Epidermal melanocyte (primary cell): Measurements from ENCODE around the gene CDK19.
"Not testable (repeated sequence)": the region's sequence is repeated elsewhere in the genome, so short reads cannot be mapped to it uniquely, and the experiment has no call there.

Experiments used
- DNase-seq: peaks from one replicate; pipeline ENCODE4 v3.0.0; 2011; ENCODE audit warnings: low spot score; ENCODE audit not compliant: insufficient read length

CDK19 gene

GRCh38 chr6:110622912-110623578, 192.2 kb downstream of the CDK19 start:
- DNase-seq, result no peak

GRCh38 chr6:110621061-110621460, 194.2 kb downstream of the CDK19 start:
- no peak for DNase-seq

GRCh38 chr6:110620065-110620464, 195.2 kb downstream of the CDK19 start:
- no peak for DNase-seq

- DNase-seq, result no peak
These were observed 195.9 kb downstream of the CDK19 start for GRCh38 chr6:110619275-110619908.

- no peak for DNase-seq
These were observed 196.5 kb downstream of the CDK19 start for GRCh38 chr6:110618591-110619267.

- DNase-seq, result no peak
These were observed 198.2 kb downstream of the CDK19 start for GRCh38 chr6:110617057-110617456.

GRCh38 chr6:110615722-110616121, 199.5 kb downstream of the CDK19 start:
- no peak for DNase-seq

- no peak for DNase-seq
These were observed 200.7 kb downstream of the CDK19 start for GRCh38 chr6:110614586-110614985.

- DNase-seq, result no peak
These were observed 201.2 kb downstream of the CDK19 start for GRCh38 chr6:110614106-110614505.

- no peak for DNase-seq
These were observed 201.9 kb downstream of the CDK19 start for GRCh38 chr6:110613356-110613755.

- DNase-seq, result no peak
These were observed 203.0 kb downstream of the CDK19 start for GRCh38 chr6:110612298-110612697.

- DNase-seq, result no peak
These were observed 206.2 kb downstream of the CDK19 start for GRCh38 chr6:110609101-110609500.

- DNase-seq, result no peak
These were observed 207.1 kb downstream of the CDK19 start for GRCh38 chr6:110608151-110608550.

GRCh38 chr6:110606151-110606550, 209.1 kb downstream of the CDK19 start:
- no peak for DNase-seq

GRCh38 chr6:110600640-110601039, 214.6 kb downstream of the CDK19 start:
- not testable (repeated sequence) for DNase-seq

GRCh38 chr6:110597761-110598160, 217.5 kb downstream of the CDK19 start:
- DNase-seq, result no peak

GRCh38 chr6:110596354-110596753, 218.9 kb downstream of the CDK19 start:
- DNase-seq, result no peak

- DNase-seq, result no peak
These were observed 220.2 kb downstream of the CDK19 start for GRCh38 chr6:110595112-110595511.

- no peak for DNase-seq
These were observed 221.6 kb downstream of the CDK19 start for GRCh38 chr6:110593637-110594036.

GRCh38 chr6:110592765-110593164, 222.5 kb downstream of the CDK19 start:
- DNase-seq, result no peak

- no peak for DNase-seq
These were observed 224.4 kb downstream of the CDK19 start for GRCh38 chr6:110590821-110591351.

- DNase-seq, result no peak
These were observed 225.3 kb downstream of the CDK19 start for GRCh38 chr6:110589865-110590513.
